ENCODE results near the gene ZFR2.
"Not testable (repeated sequence)": the region's sequence is repeated elsewhere in the genome, so short reads cannot be mapped to it uniquely, and the experiment has no call there.

The ZFR2 gene

GRCh38 chr19:3881272-3882040, 12.6 kb upstream of the ZFR2 start:
- Histone ChIP-seq H3K79me1 (ENCODE audit: low read length) (no peaks in the 10 kb centered on the region), H3K4me3 (ENCODE audit: low read length) (peak overlapping the region; percentile 9), H2BK15ac (replicated peaks; ENCODE audit: low read depth) (no peak overlapping the region), H3K27me3 (ENCODE audit: insufficient read depth, low read length, poor library complexity) (no peaks in the 10 kb centered on the region), H4K5ac (ENCODE audit: low read length) (no peak overlapping the region), H3K79me2 (ENCODE audit: control insufficient read depth, insufficient read depth, low read length) (no peaks in the 10 kb centered on the region), H4K8ac (ENCODE audit: low read depth, low read length) (no peak overlapping the region), H2AK5ac (ENCODE audit: low read length) (no peak overlapping the region), H3K36me3 (ENCODE audit: control insufficient read depth, insufficient read depth, low read length) (no peaks in the 10 kb centered on the region), H3K4me2 (ENCODE audit: low read length) (peak overlapping the region; percentile 89), H2BK5ac (ENCODE audit: low read length) (no peak overlapping the region), H3K9ac (ENCODE audit: low read length) (peak overlapping the region; percentile 40), H3K56ac (ENCODE audit: low read length) (peak overlapping the region; percentile 64), H3K23ac (ENCODE audit: low read length) (no peak overlapping the region), H3K4me1 (ENCODE audit: control insufficient read depth, low read depth, low read length) (no peaks in the 10 kb centered on the region), H3K18ac (ENCODE audit: low read length) (no peak overlapping the region), H3K4ac (ENCODE audit: low read depth, low read length) (no peak overlapping the region), H3K27ac (ENCODE audit: low read depth, low read length) (no peak overlapping the region), H2BK120ac (ENCODE audit: low read depth, low read length) (no peak overlapping the region)
- WGBS (ENCODE audit: extremely low coverage, insufficient coverage, low lambda C conversion rate): no CpG with 5 or more reads among the region's 31 CpGs
- peak; percentile 71 for DNase-seq

- H3K23ac ChIP-seq (ENCODE audit: low read length): no peak within 1 kb of the TSS
- H3K4me1 ChIP-seq (ENCODE audit: control insufficient read depth, low read depth, low read length): no peaks in the 10 kb centered on the region
- no peak within 1 kb of the TSS for H3K27ac ChIP-seq (ENCODE audit: low read depth, low read length)
- H3K36me3 ChIP-seq (ENCODE audit: control insufficient read depth, insufficient read depth, low read length): no peaks in the 10 kb centered on the region
- no peak within 1 kb of the TSS for H2BK5ac ChIP-seq (ENCODE audit: low read length)
- no peak within 1 kb of the TSS for H4K5ac ChIP-seq (ENCODE audit: low read length)
- H3K4ac ChIP-seq (ENCODE audit: low read depth, low read length): no peak within 1 kb of the TSS
- H3K9ac ChIP-seq (ENCODE audit: low read length): peak within 1 kb of the TSS; percentile 40
- H2BK120ac ChIP-seq (ENCODE audit: low read depth, low read length): no peak within 1 kb of the TSS
- peak within 1 kb of the TSS; percentile 9 for H3K4me3 ChIP-seq (ENCODE audit: low read length)
- H3K18ac ChIP-seq (ENCODE audit: low read length): no peak within 1 kb of the TSS
- no peaks in the 10 kb centered on the region for H3K27me3 ChIP-seq (ENCODE audit: insufficient read depth, low read length, poor library complexity)
- peak within 1 kb of the TSS; percentile 64 for H3K56ac ChIP-seq (ENCODE audit: low read length)
- H2AK5ac ChIP-seq (ENCODE audit: low read length): no peak within 1 kb of the TSS
- WGBS (ENCODE audit: extremely low coverage, insufficient coverage, low lambda C conversion rate): no CpG with 5 or more reads among the region's 49 CpGs
- peak; percentile 78 for DNase-seq
- H3K79me2 ChIP-seq (ENCODE audit: control insufficient read depth, insufficient read depth, low read length): no peaks in the 10 kb centered on the region
- H4K8ac ChIP-seq (ENCODE audit: low read depth, low read length): no peak within 1 kb of the TSS
- no peaks in the 10 kb centered on the region for H3K79me1 ChIP-seq (ENCODE audit: low read length)
- peak within 1 kb of the TSS; percentile 89 for H3K4me2 ChIP-seq (ENCODE audit: low read length)
- no peak within 1 kb of the TSS for H2BK15ac ChIP-seq (replicated peaks; ENCODE audit: low read depth)
Measured at GRCh38 chr19:3880471-3881271, 11.8 kb upstream of the ZFR2 start, which contains the start of gene ATCAY. Gene ATCAY (plus strand): TSS chr19:3880685. CDS start chr19:3885768, 5,083 bp downstream.

- Histone ChIP-seq H3K23ac (ENCODE audit: low read length) (no peak overlapping the region), H2AK5ac (ENCODE audit: low read length) (no peak overlapping the region), H2BK5ac (ENCODE audit: low read length) (no peak overlapping the region), H3K18ac (ENCODE audit: low read length) (no peak overlapping the region), H3K36me3 (ENCODE audit: control insufficient read depth, insufficient read depth, low read length) (no peaks in the 10 kb centered on the region), H3K4me1 (ENCODE audit: control insufficient read depth, low read depth, low read length) (no peaks in the 10 kb centered on the region), H3K27ac (ENCODE audit: low read depth, low read length) (no peak overlapping the region), H2BK15ac (replicated peaks; ENCODE audit: low read depth) (no peak overlapping the region), H4K8ac (ENCODE audit: low read depth, low read length) (no peak overlapping the region), H3K4ac (ENCODE audit: low read depth, low read length) (no peak overlapping the region), H3K4me2 (ENCODE audit: low read length) (no peak overlapping the region), H3K9ac (ENCODE audit: low read length) (no peak overlapping the region), H3K79me2 (ENCODE audit: control insufficient read depth, insufficient read depth, low read length) (no peaks in the 10 kb centered on the region), H3K27me3 (ENCODE audit: insufficient read depth, low read length, poor library complexity) (no peaks in the 10 kb centered on the region), H3K56ac (ENCODE audit: low read length) (no peak overlapping the region), H2BK120ac (ENCODE audit: low read depth, low read length) (no peak overlapping the region), H3K79me1 (ENCODE audit: low read length) (no peaks in the 10 kb centered on the region), H4K5ac (ENCODE audit: low read length) (no peak overlapping the region), H3K4me3 (ENCODE audit: low read length) (no peak overlapping the region)
- DNase-seq: no peak
- no CpG with 5 or more reads among the region's 12 CpGs for WGBS (ENCODE audit: extremely low coverage, insufficient coverage, low lambda C conversion rate)
Measured at GRCh38 chr19:3879656-3880055, 10.8 kb upstream of the ZFR2 start.

GRCh38 chr19:3874695-3875094, 5.9 kb upstream of the ZFR2 start:
- H2BK15ac ChIP-seq (replicated peaks; ENCODE audit: low read depth); H2BK120ac ChIP-seq (ENCODE audit: low read depth, low read length); H3K36me3 ChIP-seq (ENCODE audit: control insufficient read depth, insufficient read depth, low read length); H3K27me3 ChIP-seq (ENCODE audit: insufficient read depth, low read length, poor library complexity); H4K5ac ChIP-seq (ENCODE audit: low read length); H2AK5ac ChIP-seq (ENCODE audit: low read length); H3K79me2 ChIP-seq (ENCODE audit: control insufficient read depth, insufficient read depth, low read length); H3K56ac ChIP-seq (ENCODE audit: low read length); H4K8ac ChIP-seq (ENCODE audit: low read depth, low read length); H3K4ac ChIP-seq (ENCODE audit: low read depth, low read length); H2BK5ac ChIP-seq (ENCODE audit: low read length); H3K4me2 ChIP-seq (ENCODE audit: low read length); H3K4me3 ChIP-seq (ENCODE audit: low read length); H3K27ac ChIP-seq (ENCODE audit: low read depth, low read length); H3K23ac ChIP-seq (ENCODE audit: low read length); H3K18ac ChIP-seq (ENCODE audit: low read length); H3K79me1 ChIP-seq (ENCODE audit: low read length); DNase-seq; H3K9ac ChIP-seq (ENCODE audit: low read length); H3K4me1 ChIP-seq (ENCODE audit: control insufficient read depth, low read depth, low read length): not testable (repeated sequence)
- no CpG with 5 or more reads among the region's 13 CpGs for WGBS (ENCODE audit: extremely low coverage, insufficient coverage, low lambda C conversion rate)

GRCh38 chr19:3873151-3873550, 4.3 kb upstream of the ZFR2 start:
- DNase-seq: no peak
- Histone ChIP-seq H2BK15ac (replicated peaks; ENCODE audit: low read depth) (no peak overlapping the region), H3K18ac (ENCODE audit: low read length) (no peak overlapping the region), H3K4ac (ENCODE audit: low read depth, low read length) (no peak overlapping the region), H3K36me3 (ENCODE audit: control insufficient read depth, insufficient read depth, low read length) (no peaks in the 10 kb centered on the region), H3K4me3 (ENCODE audit: low read length) (no peak overlapping the region), H4K8ac (ENCODE audit: low read depth, low read length) (no peak overlapping the region), H2BK5ac (ENCODE audit: low read length) (no peak overlapping the region), H3K23ac (ENCODE audit: low read length) (no peak overlapping the region), H3K4me1 (ENCODE audit: control insufficient read depth, low read depth, low read length) (peaks cover 1% of the 10 kb centered on the region), H3K79me1 (ENCODE audit: low read length) (no peaks in the 10 kb centered on the region), H3K9ac (ENCODE audit: low read length) (no peak overlapping the region), H3K4me2 (ENCODE audit: low read length) (no peak overlapping the region), H3K27me3 (ENCODE audit: insufficient read depth, low read length, poor library complexity) (no peaks in the 10 kb centered on the region), H3K79me2 (ENCODE audit: control insufficient read depth, insufficient read depth, low read length) (no peaks in the 10 kb centered on the region), H2BK120ac (ENCODE audit: low read depth, low read length) (no peak overlapping the region), H3K27ac (ENCODE audit: low read depth, low read length) (no peak overlapping the region), H3K56ac (ENCODE audit: low read length) (no peak overlapping the region), H2AK5ac (ENCODE audit: low read length) (no peak overlapping the region), H4K5ac (ENCODE audit: low read length) (no peak overlapping the region)
- no CpG with 5 or more reads among the region's 4 CpGs for WGBS (ENCODE audit: extremely low coverage, insufficient coverage, low lambda C conversion rate)
